Fibroblast of pulmonary artery (primary cell): ENCODE measurements around the gene PAN3.
"Not testable (repeated sequence)": the region's sequence is repeated elsewhere in the genome, so short reads cannot be mapped to it uniquely, and the experiment has no call there.

Experiments used
- DNase-seq: peaks from one replicate; pipeline ENCODE4 v3.0.0-alpha.2; 2010; ENCODE audit warnings: low read depth
- H3K4me3 ChIP-seq: replicated peaks from 2 replicates; pipeline ENCODE4 v1.5.1; 2011; ENCODE audit warnings: low read depth, mild to moderate bottlenecking, control low read depth, low read length, moderate library complexity
- TF ChIP-seq, protein P1 (sequence below): IDR thresholded peaks from 2 replicates; pipeline ENCODE4 v1.5.1; 2011; ENCODE audit warnings: mild to moderate bottlenecking, control low read depth, low read length, inconsistent platforms; ENCODE audit errors: missing control alignments

The PAN3 gene

DNA sequence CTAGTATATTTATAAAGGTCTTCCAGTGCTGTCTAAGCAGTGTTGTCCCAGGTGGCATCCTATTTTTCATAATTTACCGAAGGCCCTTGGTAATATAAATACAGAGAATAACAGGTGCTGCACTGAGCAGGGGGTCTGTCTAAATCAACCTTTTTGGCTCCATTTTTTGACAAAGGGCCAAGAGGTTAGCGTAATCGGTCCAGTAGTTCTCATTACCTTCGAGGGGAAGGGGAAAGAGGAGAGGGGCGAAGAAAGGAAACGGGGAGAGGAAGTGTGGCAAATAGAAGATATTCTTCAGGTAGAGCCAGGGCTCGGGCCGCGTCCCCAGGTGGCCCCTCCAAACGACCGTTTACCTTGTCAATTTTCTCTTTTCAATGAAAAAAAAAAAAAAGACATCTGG lies 749 bp upstream of the PAN3 start:
- H3K4me3 ChIP-seq, result peak overlapping the region; percentile 69
- DNase-seq, result peak; percentile 13
- TF ChIP-seq, protein P1, sequence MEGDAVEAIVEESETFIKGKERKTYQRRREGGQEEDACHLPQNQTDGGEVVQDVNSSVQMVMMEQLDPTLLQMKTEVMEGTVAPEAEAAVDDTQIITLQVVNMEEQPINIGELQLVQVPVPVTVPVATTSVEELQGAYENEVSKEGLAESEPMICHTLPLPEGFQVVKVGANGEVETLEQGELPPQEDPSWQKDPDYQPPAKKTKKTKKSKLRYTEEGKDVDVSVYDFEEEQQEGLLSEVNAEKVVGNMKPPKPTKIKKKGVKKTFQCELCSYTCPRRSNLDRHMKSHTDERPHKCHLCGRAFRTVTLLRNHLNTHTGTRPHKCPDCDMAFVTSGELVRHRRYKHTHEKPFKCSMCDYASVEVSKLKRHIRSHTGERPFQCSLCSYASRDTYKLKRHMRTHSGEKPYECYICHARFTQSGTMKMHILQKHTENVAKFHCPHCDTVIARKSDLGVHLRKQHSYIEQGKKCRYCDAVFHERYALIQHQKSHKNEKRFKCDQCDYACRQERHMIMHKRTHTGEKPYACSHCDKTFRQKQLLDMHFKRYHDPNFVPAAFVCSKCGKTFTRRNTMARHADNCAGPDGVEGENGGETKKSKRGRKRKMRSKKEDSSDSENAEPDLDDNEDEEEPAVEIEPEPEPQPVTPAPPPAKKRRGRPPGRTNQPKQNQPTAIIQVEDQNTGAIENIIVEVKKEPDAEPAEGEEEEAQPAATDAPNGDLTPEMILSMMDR, result no peak

DNA sequence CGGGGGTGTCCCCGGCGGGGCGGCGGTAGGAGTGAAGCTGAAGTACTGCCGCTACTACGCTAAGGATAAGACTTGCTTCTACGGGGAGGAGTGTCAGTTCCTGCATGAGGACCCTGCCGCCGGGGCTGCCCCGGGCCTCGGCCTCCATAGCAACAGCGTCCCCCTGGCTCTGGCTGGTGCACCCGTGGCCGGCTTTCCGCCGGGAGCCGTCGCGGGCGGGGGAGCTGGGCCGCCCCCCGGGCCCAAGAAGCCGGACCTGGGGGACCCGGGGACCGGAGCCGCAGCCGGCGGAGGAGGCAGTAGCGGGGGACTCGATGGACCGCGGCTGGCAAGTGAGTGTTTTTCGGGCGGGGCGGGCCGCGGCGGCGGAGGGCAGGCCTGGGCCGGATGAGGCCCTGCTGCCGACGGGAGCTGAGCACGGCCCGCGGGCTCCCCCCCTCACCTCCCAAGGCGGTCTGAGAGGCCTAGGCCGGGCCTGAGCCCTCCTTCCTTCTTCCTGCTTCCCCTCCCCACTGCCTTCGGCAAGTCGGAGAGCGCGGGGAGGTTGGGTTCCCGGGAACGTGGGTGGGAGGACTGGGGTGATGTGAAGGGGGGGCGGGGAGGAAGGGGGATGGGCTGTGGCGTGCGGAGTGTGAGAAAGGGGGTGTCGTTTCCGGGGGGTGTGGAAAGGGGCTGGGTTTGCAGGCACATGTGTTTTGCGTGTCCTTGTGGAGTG lies 568 bp downstream of the PAN3 start:
- TF ChIP-seq, protein P1, result no peak

DNA sequence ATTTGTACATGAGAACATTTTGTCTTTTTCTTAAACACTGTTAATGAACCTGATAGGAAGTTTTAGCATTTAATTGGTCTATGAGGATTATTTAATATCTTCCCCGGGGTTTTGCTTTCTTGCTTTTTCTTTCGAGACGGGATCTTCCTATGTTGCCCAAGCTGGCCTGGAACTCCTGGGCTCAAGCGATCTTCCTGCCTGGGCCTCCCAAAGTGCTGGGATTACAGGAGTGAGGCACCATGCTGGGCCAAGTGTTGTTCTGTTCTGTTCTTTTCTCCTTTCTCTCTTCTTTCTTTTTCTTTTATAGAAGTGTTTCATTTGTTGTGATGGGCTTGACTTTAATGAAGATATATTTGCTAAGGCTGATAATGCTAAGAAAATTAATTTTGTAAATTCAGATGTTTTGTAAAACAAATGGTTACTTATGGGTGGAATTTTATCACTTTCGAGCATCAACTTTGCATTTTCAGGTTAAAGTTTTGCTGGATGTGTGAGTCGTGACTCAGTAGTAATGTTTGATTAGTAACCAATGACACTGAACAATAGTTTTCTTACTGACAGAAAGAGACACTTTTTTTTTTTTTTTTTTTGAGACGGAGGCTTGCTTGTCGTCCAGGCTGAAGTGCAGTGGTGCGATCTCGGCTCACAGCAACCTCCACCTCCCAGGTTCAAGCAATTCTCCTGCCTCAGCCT lies 2.2 kb downstream of the PAN3 start:
- TF ChIP-seq, protein P1, result no peak
- H3K4me3 ChIP-seq, result peak overlapping the region; percentile 69
- peak; percentile 7 for DNase-seq

More for the DNA sequence above, 568 bp downstream of the PAN3 start:
- DNase-seq, result peak; percentile 96
- H3K4me3 ChIP-seq, result peak overlapping the region; percentile 69

DNA sequence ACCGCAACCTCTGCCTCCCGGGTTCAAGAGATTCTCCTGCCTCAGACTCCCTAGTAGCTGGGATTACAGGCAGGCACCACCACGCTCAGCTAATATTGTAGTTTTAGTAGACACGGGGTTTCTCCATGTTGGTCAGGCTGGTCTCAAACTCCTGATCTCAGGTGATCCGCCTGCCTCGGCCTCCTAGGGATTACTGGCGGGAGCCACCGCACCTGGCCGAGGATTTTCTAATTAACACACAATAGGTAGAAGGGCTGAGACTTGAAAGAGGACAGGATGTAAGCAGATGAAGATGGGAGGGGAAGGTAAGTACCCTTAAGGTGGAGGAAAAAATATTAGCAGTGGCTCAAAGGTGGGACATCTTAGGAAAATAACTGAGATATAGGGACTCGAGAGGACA lies 3.2 kb downstream of the PAN3 start:
- H3K4me3 ChIP-seq, DNase-seq: not testable (repeated sequence)

DNA sequence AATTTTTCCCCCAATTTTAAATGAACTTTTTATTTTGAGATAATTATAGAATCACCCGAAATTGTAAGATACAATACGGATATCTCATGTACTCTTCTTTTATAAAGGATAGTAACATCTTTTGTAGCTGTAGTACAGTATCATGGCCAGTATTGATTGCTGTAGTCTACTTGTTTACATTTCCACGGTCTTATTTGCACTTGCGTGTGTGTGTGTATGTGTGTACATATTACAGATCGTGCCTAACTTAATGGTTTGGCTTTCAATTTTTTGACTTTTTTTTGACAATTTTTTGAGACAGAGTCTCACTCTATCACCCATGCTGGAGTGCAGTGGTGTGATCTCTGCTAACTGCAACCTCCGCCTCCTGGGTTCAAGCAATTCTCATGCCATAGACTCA lies 6.7 kb downstream of the PAN3 start:
- DNase-seq, result no peak
- H3K4me3 ChIP-seq, result no peak overlapping the region
- TF ChIP-seq, protein P1, result no peak

DNA sequence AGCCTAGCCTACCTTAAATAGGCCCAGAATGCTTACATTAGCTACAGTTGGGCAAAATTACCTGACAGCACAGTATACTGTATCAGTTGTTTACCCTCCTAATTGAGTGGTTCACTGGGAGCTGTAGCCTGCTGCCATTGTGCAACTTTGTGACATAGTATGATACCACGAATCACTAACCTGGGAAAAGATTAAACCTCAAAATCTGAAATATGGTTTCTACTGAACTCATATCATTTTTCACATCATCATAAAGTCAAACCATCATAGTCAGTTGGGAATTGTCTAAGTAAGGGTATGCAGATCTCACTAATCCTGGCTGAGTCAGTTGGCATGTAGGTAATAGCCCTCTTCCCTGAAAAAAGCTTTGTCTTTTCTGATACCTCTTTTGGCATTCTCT lies 9.2 kb downstream of the PAN3 start:
- TF ChIP-seq, protein P1, result no peak
- DNase-seq, result peak; percentile 8
- no peak overlapping the region for H3K4me3 ChIP-seq

DNA sequence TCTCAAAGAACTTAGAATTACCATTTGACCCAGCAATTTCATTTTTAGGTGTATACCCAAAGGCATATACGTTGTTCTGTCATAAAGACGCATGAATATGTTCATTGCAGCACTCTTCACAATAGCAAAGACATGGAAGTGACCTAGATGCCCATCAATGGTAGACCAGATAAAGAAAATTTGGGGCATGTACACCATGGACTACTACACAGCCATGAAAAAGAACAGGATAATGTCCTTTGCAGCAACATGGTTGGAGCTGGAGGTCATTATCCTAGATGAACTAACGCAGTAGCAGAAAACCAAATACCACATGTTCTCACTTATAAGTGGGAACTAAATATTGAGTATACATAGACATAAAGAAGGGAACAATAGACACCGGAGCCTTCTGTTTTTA lies 20.7 kb downstream of the PAN3 start:
- TF ChIP-seq, protein P1, result no peak
- no peak overlapping the region for H3K4me3 ChIP-seq
- DNase-seq, result no peak
